GM12873 (cell line): ENCODE results near the gene ZHX3.

Experiments used
- TF ChIP-seq, protein P1 (sequence below): IDR thresholded peaks from 2 replicates; pipeline ENCODE4 v1.5.1; 2012; ENCODE audit warnings: low read depth, mild to moderate bottlenecking, moderate library complexity, low read length, control low read depth; ENCODE audit not compliant: insufficient read depth; ENCODE audit errors: missing control alignments

The ZHX3 gene

DNA sequence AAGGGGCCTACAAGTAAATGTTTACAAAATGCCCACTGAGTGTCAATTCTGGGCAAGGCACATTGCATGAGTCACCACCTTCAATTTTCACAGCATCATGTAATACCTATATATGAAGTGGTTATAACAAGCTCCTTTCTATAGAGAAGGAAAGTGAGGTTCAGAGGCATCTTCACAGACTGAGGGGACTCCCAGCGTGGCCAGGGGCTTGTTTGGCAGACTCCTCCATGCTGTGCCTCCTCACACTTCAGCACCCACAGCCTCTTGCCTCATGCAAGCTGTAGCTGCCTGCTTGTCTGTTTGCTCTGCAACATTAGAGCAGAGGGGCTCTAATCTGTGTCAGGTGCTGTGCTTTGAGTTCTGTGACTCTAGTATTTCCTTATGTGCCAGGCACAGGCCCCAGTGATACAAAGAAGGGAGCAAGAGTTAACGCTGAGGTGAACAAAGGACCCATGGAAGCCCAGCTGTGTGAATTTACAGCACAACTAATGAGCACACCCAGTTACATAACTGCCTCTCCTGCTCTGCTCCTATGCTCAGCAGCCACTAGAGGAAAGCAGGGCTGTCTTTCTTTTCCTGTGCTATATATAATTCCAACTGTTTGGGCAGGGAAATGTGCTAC lies 72.3 kb downstream of the ZHX3 start:
- TF ChIP-seq, protein P1, sequence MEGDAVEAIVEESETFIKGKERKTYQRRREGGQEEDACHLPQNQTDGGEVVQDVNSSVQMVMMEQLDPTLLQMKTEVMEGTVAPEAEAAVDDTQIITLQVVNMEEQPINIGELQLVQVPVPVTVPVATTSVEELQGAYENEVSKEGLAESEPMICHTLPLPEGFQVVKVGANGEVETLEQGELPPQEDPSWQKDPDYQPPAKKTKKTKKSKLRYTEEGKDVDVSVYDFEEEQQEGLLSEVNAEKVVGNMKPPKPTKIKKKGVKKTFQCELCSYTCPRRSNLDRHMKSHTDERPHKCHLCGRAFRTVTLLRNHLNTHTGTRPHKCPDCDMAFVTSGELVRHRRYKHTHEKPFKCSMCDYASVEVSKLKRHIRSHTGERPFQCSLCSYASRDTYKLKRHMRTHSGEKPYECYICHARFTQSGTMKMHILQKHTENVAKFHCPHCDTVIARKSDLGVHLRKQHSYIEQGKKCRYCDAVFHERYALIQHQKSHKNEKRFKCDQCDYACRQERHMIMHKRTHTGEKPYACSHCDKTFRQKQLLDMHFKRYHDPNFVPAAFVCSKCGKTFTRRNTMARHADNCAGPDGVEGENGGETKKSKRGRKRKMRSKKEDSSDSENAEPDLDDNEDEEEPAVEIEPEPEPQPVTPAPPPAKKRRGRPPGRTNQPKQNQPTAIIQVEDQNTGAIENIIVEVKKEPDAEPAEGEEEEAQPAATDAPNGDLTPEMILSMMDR: no peak

DNA sequence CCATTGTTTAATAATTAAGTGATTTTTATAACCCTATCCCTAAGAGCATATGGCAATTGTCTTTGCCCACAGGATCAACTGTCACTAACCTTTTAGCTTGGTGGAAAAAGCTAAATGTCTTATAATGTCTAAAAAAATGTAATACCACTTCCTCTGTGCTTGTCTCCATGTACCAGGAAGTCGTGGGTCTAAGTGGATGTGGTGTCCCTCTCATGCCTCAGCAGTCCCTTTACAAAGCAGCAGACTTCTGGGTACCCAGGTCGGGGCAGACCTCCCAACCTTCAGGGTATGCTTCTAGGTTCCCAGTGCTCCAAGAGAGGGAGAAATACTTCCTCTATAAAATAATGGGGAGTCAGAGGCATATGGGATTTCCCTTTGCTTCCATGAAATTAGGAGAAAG lies 74.7 kb downstream of the ZHX3 start:
- TF ChIP-seq, protein P1: no peak

DNA sequence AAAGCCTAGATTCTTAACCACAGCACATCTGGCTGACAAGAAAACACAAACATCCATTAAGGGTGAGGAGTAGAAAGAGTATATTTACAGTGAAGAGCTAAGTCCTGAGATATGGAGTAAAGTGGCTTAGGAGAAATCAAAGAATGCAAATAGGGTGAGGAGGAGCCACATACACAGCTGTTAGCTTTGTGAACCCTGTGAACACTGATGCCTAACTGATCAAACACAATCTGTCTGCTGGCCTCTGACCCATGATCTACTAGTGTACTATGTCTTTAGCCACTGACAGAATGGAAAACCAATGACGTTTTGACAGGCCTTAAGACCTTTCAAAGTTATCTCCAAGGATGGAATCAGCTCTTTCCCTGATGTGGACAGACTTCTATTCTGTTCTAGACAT lies 75.2 kb downstream of the ZHX3 start:
- TF ChIP-seq, protein P1: no peak

DNA sequence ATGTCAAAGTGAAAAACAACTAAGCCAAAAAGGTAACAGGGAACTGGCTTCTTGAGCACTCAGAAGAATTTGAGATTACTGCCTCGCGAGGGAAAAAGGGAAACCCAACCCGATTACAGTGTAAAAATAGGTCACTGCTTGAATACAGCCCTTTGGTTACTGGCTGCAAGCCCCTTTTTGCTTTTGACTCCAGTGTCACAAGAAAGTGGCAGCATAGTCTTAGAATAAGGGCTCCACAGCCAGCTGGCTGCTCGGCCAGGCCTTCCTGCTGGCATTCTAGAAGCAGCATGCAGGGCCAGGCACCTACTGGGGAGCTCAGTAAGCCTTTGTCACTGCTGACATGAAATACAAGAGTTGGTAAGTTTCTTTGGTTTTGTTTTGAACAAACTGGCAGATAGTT lies 83.0 kb downstream of the ZHX3 start:
- TF ChIP-seq, protein P1: no peak

DNA sequence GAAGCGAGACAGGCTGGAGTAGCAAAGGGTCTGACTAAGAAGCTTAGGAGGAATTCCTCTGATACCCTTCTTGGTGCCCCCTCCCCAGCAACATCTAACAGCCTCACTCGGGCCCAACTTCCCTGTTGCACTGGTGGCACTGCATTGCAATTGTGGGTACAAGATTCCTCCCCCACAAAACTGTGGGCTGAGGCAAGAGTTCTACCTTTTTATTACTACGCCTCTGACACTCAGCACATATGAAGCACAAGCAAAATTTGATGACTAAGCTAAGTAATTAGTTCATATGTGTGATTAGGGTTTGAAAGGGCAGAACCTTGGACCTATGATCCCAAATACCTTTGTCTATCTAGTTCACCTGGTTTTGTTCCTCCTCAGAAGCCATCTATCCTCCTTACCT lies 83.5 kb downstream of the ZHX3 start:
- TF ChIP-seq, protein P1: no peak

DNA sequence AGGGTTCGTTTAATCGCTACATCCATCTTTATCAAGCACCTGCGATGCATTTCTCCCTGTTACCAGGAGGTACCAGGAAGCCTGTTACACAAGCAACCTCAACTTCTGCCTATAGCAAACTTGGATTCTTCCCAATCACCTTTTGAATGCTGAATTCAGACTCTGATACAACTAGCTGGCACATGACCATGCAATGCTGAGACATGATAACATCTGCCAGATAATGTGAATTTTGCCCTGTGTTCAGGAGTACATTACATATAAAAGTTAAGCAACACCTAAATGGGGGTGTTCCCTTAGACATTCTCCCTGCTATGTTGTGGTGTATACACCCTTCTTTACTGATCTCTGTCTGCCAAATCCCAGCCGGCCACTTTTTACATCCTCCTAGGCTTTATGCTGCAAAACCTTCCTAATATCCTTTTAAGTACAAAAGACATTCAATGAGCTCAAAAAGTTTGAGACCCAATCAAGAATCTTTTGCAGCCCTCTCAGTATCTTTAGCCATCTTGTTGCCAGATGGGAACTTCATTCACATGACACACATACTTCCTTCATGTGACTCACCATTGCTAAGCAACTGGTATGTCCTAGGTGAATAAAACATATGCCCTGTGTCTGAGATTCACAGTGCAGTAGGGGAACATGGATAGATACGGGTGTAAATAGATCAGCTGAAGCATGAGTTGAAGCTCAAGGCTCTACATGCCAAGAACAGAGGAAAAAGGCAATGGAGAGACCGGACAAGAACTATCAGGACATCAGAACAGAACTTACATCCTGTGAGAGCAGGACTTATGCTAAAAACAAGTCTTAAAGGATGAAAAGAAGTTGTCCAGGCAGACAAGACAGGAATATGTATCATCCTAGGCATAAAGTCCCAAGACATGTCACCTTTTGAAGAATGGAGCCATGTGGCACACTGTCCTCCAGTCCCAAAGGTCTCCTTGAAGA lies 84.3 kb downstream of the ZHX3 start:
- TF ChIP-seq, protein P1: no peak

DNA sequence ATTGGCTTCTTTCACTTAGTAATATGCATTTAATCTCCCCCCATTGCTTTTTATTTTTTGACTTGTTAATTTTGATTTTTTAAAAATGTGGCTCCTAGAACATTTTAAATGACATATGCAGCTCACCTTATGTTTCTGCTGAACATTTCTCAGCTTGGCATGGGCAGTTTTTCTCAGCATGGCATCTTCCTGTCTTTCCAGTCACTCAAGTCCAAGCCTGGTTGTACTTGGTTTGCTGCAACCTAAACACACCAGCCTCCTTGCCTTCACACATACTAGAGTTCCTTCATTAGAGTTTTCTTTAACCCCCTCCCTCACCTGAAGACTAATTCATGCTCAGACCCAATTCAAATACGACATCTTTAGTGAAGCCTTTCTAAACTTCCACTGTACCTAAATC lies 86.4 kb downstream of the ZHX3 start:
- TF ChIP-seq, protein P1: no peak
